IPS-20b (cell line): ENCODE results near the gene ATG16L2.
"Not testable (repeated sequence)": the region's sequence is repeated elsewhere in the genome, so short reads cannot be mapped to it uniquely, and the experiment has no call there.

ENCODE experiments used
- H3K27ac ChIP-seq: one replicate; pipeline ENCODE4 v1.5.1; 2013; ENCODE audit warnings: low read length
- H3K27me3 ChIP-seq: 2 replicates; pipeline ENCODE4 v1.6.1; 2013; ENCODE audit warnings: mild to moderate bottlenecking, low read length, inconsistent platforms; ENCODE audit not compliant: insufficient read depth
- H3K36me3 ChIP-seq: 2 replicates; pipeline ENCODE4 v1.6.1; 2013; ENCODE audit warnings: low read depth, mild to moderate bottlenecking, inconsistent platforms, low read length, moderate library complexity; ENCODE audit not compliant: insufficient read depth
- H3K4me1 ChIP-seq: 2 replicates; pipeline ENCODE4 v1.6.1; 2013; ENCODE audit warnings: mild to moderate bottlenecking, control low read depth, inconsistent platforms, low read length, moderate library complexity; ENCODE audit not compliant: insufficient read depth
- H3K4me3 ChIP-seq: 2 replicates; pipeline ENCODE4 v1.5.1; 2013; ENCODE audit warnings: mild to moderate bottlenecking, low read length, inconsistent platforms
- H3K9ac ChIP-seq: 2 replicates; pipeline ENCODE4 v1.6.1; 2013; ENCODE audit warnings: low read depth, mild to moderate bottlenecking, inconsistent platforms, low read length, moderate library complexity
- H3K9me3 ChIP-seq: 2 replicates; pipeline ENCODE4 v1.6.1; 2013; ENCODE audit warnings: mild to moderate bottlenecking, low read depth, low read length, inconsistent platforms; ENCODE audit not compliant: insufficient read depth

The ATG16L2 gene

DNA sequence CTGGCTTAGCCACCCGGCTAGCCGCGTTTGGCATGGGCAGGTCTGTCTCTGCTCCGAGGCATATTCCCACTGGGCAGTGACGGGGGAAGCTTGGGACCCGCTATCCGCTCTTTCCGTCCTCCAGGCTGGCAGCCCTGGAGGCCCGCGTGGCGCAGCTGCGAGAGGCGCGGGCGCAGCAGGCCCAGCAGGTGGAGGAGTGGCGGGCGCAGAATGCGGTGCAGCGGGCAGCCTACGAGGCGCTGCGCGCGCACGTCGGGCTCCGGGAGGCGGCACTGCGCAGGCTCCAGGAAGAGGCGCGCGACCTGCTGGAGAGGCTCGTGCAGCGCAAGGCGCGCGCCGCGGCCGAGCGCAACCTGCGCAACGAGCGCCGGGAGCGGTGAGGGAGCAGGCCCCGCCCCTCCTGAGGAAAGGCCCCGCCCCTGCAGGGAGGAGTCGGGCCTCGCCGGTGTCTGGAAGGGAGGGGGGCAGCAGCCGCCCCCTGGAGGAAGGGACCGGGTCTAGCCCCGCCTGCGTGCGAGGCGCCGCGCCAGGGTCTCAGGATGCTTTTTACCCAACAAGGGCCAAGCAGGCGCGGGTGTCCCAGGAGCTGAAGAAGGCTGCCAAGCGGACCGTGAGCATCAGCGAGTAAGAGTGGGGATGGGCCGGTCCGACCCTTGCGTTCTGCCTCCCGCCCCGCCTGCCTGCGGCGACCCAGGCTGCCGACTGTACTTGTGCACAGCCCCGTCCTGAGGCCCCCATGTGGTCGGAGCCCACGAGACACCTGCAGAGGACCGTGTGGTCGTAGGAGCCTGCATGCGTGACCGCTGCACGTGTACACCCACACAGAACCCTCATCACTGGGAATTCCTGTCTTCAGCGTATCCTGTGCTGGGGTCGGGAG lies 7.9 kb downstream of the ATG16L2 start:
- peak overlapping the region; percentile 78 for H3K4me3 ChIP-seq
- H3K9ac ChIP-seq = peak overlapping the region; percentile 72; the same call in 1 of the 2 replicates
- no peaks in the 10 kb centered on the region for H3K36me3 ChIP-seq
- peaks cover 29% of the 10 kb centered on the region for H3K27me3 ChIP-seq
- H3K9me3 ChIP-seq = no peaks in the 10 kb centered on the region
- no peak overlapping the region for H3K27ac ChIP-seq
- H3K4me1 ChIP-seq = peaks cover 4% of the 10 kb centered on the region; the same call in 1 of the 2 replicates

- Histone ChIP-seq H3K36me3 (no peaks in the 10 kb centered on the region), H3K9ac (no peak overlapping the region), H3K27ac (no peak overlapping the region), H3K4me3 (no peak overlapping the region), H3K4me1 (peaks cover 4% of the 10 kb centered on the region; the same call in 1 of the 2 replicates), H3K9me3 (no peaks in the 10 kb centered on the region), H3K27me3 (peaks cover 29% of the 10 kb centered on the region)
These were observed 9.0 kb downstream of the ATG16L2 start for GRCh38 chr11:72823105-72823804.

DNA sequence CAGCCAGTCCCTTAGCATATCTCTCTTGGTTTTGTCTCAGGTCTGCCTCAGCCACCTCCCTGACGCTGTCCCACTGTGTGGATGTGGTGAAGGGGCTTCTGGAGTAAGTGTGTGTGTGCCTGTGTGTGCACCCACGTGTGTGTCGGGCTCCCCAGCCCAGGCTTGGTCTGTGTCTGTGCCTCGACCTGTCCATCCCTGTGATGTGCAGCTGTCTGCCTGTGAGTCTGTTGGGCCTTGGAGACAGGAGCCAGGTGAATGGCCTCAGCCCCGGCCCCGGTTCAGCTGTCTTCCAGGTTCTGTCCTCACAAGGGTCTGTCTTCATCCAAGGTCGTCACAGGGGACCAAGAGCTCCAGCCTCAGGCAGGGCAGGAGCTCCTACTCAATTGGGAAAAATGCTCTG lies 9.8 kb downstream of the ATG16L2 start:
- Histone ChIP-seq H3K4me1 (peaks cover 4% of the 10 kb centered on the region; the same call in 1 of the 2 replicates), H3K27ac (no peak overlapping the region), H3K36me3 (no peaks in the 10 kb centered on the region), H3K9me3 (no peaks in the 10 kb centered on the region), H3K27me3 (peaks cover 29% of the 10 kb centered on the region), H3K4me3 (no peak overlapping the region), H3K9ac (no peak overlapping the region)

- H3K4me3 ChIP-seq = no peak overlapping the region
- H3K27me3 ChIP-seq = peaks cover 29% of the 10 kb centered on the region
- H3K36me3 ChIP-seq = no peaks in the 10 kb centered on the region
- H3K9me3 ChIP-seq = no peaks in the 10 kb centered on the region
- H3K9ac ChIP-seq = no peak overlapping the region
- H3K4me1 ChIP-seq = no peaks in the 10 kb centered on the region; the same call in 1 of the 2 replicates
- H3K27ac ChIP-seq = no peak overlapping the region
These were observed 10.7 kb downstream of the ATG16L2 start for GRCh38 chr11:72824811-72825505.

GRCh38 chr11:72825661-72826060 lies 11.4 kb downstream of the ATG16L2 start:
- peaks cover 24% of the 10 kb centered on the region for H3K27me3 ChIP-seq

GRCh38 chr11:72826191-72826941 lies 12.2 kb downstream of the ATG16L2 start:
- Histone ChIP-seq H3K36me3 (no peaks in the 10 kb centered on the region), H3K9ac (no peak overlapping the region), H3K27me3 (peaks cover 17% of the 10 kb centered on the region), H3K4me1 (no peaks in the 10 kb centered on the region; the same call in 1 of the 2 replicates), H3K27ac (no peak overlapping the region), H3K4me3 (no peak overlapping the region), H3K9me3 (no peaks in the 10 kb centered on the region)

More at GRCh38 chr11:72825661-72826060, 11.4 kb downstream of the ATG16L2 start:
- H3K9me3 ChIP-seq = no peaks in the 10 kb centered on the region
- no peaks in the 10 kb centered on the region for H3K36me3 ChIP-seq
- H3K27ac ChIP-seq = no peak overlapping the region
- H3K4me1 ChIP-seq = no peaks in the 10 kb centered on the region; the same call in 1 of the 2 replicates
- H3K4me3 ChIP-seq = no peak overlapping the region
- no peak overlapping the region for H3K9ac ChIP-seq

DNA sequence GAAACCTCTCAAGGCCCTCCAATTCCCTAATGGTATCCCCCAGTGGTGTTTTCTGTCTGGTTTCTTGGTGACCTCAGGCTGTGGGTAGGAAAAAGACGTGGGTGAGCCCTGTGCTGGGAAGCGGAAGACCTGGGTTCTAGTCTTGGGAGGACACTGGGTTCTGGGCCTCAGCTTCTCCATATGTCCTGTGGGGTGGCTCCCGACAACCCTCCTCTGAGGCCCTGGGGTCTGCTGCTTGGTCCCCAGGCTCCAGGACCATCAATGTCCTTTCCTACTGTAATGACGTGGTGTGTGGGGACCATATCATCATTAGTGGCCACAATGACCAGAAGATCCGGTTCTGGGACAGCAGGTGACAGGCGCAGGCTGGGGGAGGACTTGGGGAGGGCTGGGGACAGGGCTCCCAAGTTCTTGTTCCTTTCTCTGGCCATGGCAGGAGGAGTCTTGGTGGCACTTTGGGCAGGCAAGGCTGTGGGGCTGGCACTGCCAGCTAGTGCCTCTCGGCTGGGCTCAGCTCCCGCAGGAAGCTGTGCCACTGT lies 12.8 kb downstream of the ATG16L2 start:
- no peak overlapping the region for H3K4me3 ChIP-seq
- H3K36me3 ChIP-seq = no peaks in the 10 kb centered on the region
- H3K9me3 ChIP-seq = no peaks in the 10 kb centered on the region
- H3K27me3 ChIP-seq = peaks cover 17% of the 10 kb centered on the region
- H3K27ac ChIP-seq = no peak overlapping the region
- H3K4me1 ChIP-seq = peaks cover 5% of the 10 kb centered on the region; the same call in 1 of the 2 replicates
- H3K9ac ChIP-seq = no peak overlapping the region

GRCh38 chr11:72827656-72828055 lies 13.4 kb downstream of the ATG16L2 start:
- H3K36me3 ChIP-seq, H3K4me1 ChIP-seq, H3K9ac ChIP-seq, H3K4me3 ChIP-seq, H3K9me3 ChIP-seq, H3K27ac ChIP-seq: not testable (repeated sequence)
- peaks cover 13% of the 10 kb centered on the region for H3K27me3 ChIP-seq

DNA sequence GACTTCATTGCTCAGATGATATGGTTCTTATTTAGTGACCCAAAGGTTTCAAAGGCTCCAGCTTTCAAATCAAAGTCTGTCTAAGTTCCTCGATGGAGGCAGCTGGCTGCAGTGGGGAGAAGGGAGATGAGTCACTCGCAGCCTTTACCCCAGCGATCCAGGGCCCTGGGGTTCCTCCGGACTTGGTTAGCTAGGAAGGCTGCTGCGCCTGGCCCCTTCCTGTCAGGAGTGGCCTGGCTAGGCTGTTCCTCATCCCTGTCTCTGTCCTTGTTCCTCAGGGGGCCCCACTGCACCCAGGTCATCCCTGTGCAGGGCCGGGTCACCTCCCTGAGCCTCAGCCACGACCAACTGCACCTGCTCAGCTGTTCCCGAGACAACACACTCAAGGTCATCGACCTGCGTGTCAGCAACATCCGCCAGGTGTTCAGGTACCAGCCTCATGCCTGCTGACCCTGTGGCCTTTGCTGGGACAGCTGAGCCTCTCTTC lies 13.9 kb downstream of the ATG16L2 start:
- Histone ChIP-seq H3K4me3 (no peak overlapping the region), H3K4me1 (peaks cover 6% of the 10 kb centered on the region; the same call in 1 of the 2 replicates), H3K36me3 (no peaks in the 10 kb centered on the region), H3K9me3 (no peaks in the 10 kb centered on the region), H3K9ac (no peak overlapping the region), H3K27ac (no peak overlapping the region), H3K27me3 (peaks cover 9% of the 10 kb centered on the region)

- Histone ChIP-seq H3K9ac (no peak overlapping the region), H3K4me1 (peaks cover 6% of the 10 kb centered on the region; the same call in 1 of the 2 replicates), H3K36me3 (no peaks in the 10 kb centered on the region), H3K4me3 (no peak overlapping the region), H3K27ac (no peak overlapping the region), H3K27me3 (peaks cover 3% of the 10 kb centered on the region; the same call in 1 of the 2 replicates), H3K9me3 (no peaks in the 10 kb centered on the region)
These were observed 14.5 kb downstream of the ATG16L2 start for GRCh38 chr11:72828692-72829101.
